ENCODE data around the gene ADAMTS18. TPM values are rescaled to one million over a fixed set of nuclear protein-coding genes. Genes with fewer than 3 reads are reported as not detected.
"Not testable (repeated sequence)": the region's sequence is repeated elsewhere in the genome, so short reads cannot be mapped to it uniquely, and the experiment has no call there.

ADAMTS18 gene
- polyA plus RNA-seq, 1 donor, result 3.3 TPM

GRCh38 chr16:77285676-77286075 is 149.2 kb downstream of the ADAMTS18 start:
- no peak for DNase-seq

- no peak for DNase-seq
These were observed 152.5 kb downstream of the ADAMTS18 start for GRCh38 chr16:77282345-77282744.

GRCh38 chr16:77279316-77279715 is 155.5 kb downstream of the ADAMTS18 start:
- DNase-seq, result not testable (repeated sequence)

DNA sequence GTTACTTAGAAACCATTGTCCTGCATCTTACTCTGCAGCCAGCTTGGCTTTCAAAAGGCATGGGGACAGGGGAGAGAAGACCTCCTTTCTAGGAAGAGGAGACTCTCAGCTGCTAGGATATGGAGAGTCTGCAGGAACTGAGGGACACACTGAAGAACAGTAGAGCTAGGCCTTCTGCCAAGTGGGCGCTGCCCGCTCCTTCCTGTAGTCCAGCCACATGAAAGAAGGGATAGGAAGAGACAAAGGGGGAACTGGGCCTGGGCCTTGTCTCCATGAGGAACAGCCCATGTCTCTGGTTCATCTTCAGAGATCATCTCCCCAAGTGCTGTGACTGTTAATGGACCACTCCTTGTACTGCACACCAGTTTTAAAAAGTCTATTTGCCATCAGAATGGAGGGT is 157.3 kb downstream of the ADAMTS18 start:
- DNase-seq, result no peak

- no peak for DNase-seq
These were observed 157.7 kb downstream of the ADAMTS18 start for GRCh38 chr16:77277141-77277540.

- DNase-seq, result no peak
These were observed 158.2 kb downstream of the ADAMTS18 start for GRCh38 chr16:77276661-77277060.

GRCh38 chr16:77275303-77275702 is 159.5 kb downstream of the ADAMTS18 start:
- not testable (repeated sequence) for DNase-seq

DNA sequence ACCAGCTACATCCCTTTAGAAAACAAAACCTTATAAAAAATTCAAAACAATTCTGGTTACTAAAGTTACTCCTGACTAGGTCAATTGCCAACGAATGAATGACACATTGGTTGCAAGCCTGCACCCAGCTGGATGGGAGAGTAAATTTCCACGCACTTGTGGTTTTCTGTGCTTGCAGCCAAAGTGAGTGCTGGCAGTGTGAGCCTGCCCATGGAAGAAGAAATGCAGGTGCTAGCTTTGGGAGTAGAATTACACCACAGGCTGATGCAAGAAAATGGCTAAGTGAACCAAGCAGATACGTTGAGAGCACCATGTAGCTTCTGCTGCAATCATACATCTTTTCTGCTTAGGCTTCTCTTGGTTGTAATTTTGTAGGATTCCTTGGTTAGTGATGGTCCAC is 161.0 kb downstream of the ADAMTS18 start:
- DNase-seq, result no peak

GRCh38 chr16:77271532-77272426 is 163.1 kb downstream of the ADAMTS18 start:
- DNase-seq, result no peak

DNA sequence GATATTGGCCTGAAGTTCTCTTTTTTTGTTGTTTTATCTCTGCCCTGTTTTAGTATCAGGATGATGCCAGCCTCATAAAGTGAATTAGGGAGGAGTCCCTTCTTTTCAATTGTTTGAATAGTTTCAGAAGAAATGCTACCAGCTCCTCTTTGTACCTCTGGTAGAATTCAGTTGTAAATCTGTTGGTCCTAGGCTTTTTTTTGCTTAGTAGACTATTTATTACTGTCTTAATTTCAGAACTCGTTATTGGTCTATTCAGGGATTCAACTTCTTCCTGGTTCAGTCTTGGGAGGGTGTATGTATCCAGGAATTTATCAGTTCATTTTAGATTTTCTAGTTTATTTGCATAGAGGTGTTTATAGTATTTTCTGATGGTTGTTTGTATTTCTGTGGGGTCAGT is 168.6 kb downstream of the ADAMTS18 start:
- DNase-seq, result not testable (repeated sequence)

DNA sequence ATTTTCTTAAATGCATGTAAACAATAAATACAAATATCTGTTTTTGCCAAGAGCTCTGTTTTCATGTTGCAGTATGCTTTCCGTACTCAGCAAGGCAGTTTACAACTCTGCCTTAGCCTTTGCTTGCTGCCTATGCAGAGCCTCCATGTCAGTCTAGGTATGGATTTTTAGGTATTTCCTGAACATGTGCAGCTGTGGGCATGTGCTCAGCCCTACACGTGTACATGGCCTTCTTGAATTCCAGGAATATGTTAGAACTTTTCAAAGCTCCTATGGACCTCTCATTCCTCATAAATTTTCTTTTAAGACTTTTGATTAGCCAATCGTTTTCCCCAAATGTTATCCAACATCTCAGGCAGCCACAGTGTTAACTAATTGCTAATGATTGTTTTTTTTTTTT is 171.9 kb downstream of the ADAMTS18 start:
- DNase-seq, result no peak

DNA sequence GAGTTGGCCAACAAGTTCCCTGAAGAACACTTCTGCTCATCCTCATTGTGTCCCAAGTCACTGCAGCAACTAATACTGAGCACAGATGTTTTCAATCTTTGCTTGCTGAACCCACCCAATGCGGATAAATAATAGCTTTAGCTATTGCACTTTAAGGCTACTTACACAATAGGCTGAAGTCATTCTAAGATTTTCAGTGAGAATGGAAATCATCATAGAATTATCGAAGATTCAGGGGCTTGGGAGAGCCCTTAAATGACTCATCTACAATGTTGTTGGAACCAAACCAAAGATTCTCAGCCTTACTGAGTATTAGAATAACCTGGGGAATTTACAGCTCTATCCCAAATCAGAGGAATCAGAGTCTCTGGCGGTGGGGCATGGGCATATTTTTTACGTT is 184.4 kb downstream of the ADAMTS18 start:
- DNase-seq, result no peak

GRCh38 chr16:77246150-77246549 is 188.7 kb downstream of the ADAMTS18 start:
- no peak for DNase-seq

DNA sequence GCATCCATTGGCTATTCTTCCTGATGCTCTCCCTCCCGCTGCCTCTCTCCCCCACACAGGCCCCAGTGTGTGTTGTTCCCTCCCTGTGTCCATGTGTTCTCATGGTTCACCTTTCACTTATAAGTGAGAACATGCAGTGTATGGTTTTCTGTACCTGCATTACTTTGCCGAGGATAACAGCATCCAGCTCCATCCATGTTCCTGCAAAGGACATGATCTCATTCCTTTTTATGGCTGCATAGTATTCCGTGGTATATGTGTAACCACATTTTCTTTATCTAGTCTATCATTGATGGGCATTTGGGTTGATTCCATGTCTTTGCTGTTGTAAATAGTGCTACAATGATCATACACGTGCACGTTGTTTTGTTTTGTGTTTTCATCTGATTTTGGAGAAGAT is 192.4 kb downstream of the ADAMTS18 start:
- DNase-seq, result not testable (repeated sequence)

DNA sequence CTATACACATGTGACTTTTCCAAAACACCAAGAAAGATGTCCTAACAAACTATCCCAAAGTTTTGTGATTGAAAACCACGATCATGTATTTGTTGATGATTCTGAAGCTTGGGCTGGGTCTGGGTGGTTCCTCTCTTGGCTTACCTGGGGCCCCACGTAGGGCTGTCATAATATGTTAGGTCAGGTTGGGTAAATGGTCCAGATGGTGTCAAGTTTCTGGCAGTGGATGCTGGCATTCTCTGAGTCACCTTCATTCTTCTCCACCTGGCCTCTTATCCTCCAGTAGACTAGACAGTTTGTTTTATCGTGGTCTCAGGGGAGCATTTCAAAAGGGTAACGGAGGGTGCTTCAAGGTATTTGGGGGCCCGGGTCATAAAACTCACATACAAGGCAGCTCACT is 196.2 kb downstream of the ADAMTS18 start:
- no peak for DNase-seq

DNA sequence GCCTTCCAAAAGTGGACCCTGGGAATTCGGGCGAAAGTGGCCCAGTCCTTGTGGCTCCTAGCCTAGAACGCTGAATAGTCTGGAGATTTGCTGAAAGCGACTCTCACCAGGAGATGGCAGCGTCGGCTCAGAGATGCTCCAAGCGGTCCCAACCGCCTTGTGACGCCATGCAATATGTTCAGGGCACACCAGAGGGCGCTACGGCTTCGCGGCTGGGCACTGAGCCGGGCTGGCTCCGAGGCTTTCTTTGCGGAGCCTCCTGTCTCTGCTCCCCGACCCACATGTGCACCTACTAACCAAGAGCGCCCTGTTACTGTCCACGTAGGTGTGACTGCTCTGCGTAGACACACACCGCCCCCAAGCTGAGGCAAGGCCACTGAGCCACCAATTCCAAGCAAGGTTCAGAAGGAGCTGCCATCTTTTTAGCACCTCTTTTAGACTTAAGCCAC is 198.7 kb downstream of the ADAMTS18 start:
- peak; percentile 79 for DNase-seq

- no peak for DNase-seq
These were observed 200.2 kb downstream of the ADAMTS18 start for GRCh38 chr16:77234611-77235010.

DNA sequence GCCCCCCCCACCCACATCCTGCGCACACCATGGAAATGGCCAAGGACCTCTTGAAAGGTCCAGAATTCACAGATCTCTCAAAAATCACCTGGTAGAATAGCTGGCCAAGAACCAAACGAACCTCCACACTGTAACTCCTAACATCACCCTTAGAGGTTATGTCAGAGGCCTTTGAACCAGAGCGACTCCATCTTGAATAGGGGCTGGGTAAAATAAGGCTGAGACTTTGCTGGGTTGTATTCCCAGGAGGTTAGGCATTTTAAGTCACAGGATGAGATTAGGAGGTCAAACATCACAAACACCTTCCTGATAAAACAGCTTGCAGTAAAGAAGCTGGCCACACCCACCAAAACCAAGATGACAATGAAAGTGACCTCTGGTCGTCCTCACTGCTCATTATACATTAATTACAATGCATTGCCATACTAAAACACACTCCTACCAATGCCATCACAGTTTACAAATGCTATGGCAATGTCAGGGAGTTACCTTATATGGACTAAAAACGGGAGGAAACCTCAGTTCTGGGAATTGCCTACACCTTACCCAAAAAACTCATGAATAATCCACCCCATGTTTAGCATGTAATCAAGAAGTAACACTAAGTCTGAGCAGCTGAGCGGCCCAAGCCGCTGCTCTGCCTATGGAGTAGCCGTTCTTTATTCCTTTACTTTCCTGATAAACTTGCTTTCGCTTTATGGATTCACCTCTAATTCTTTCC is 200.9 kb downstream of the ADAMTS18 start:
- DNase-seq, result no peak

Other genes with a start within 250 kb of the ADAMTS18 start
- gene MON1B, start 243.8 kb downstream of the ADAMTS18 start, polyA plus RNA-seq (ENCODE audit: insufficient read length), result 28.0 TPM
- 2.1 TPM for gene SYCE1L, start 235.6 kb downstream of the ADAMTS18 start, polyA plus RNA-seq (ENCODE audit: insufficient read length)